GM23338 (cell line): Measurements from ENCODE around the gene ICAM5.

Experiments
- TF ChIP-seq, protein P1 (sequence below): IDR thresholded peaks from one replicate; pipeline ENCODE4 v1.6.1; 2018; ENCODE audit warnings: antibody characterized with exemption; ENCODE audit not compliant: unreplicated experiment
- TF ChIP-seq, protein P2 (sequence below), 2 experiments: fragments of 200-600 bp in 1 of 2; sonication (generic) in 1 of 2; conservative IDR thresholded peaks; 2 replicates each; pipeline versions ENCODE4 v1.5.1 to v1.6.1; 2016 to 2017; ENCODE audit warnings: antibody characterized with exemption in 2 of 2, low read depth in 2 of 2, mild to moderate bottlenecking in 2 of 2, moderate library complexity in 1 of 2

- TF ChIP-seq, protein P1, sequence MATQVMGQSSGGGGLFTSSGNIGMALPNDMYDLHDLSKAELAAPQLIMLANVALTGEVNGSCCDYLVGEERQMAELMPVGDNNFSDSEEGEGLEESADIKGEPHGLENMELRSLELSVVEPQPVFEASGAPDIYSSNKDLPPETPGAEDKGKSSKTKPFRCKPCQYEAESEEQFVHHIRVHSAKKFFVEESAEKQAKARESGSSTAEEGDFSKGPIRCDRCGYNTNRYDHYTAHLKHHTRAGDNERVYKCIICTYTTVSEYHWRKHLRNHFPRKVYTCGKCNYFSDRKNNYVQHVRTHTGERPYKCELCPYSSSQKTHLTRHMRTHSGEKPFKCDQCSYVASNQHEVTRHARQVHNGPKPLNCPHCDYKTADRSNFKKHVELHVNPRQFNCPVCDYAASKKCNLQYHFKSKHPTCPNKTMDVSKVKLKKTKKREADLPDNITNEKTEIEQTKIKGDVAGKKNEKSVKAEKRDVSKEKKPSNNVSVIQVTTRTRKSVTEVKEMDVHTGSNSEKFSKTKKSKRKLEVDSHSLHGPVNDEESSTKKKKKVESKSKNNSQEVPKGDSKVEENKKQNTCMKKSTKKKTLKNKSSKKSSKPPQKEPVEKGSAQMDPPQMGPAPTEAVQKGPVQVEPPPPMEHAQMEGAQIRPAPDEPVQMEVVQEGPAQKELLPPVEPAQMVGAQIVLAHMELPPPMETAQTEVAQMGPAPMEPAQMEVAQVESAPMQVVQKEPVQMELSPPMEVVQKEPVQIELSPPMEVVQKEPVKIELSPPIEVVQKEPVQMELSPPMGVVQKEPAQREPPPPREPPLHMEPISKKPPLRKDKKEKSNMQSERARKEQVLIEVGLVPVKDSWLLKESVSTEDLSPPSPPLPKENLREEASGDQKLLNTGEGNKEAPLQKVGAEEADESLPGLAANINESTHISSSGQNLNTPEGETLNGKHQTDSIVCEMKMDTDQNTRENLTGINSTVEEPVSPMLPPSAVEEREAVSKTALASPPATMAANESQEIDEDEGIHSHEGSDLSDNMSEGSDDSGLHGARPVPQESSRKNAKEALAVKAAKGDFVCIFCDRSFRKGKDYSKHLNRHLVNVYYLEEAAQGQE = no peak
- TF ChIP-seq, protein P2, sequence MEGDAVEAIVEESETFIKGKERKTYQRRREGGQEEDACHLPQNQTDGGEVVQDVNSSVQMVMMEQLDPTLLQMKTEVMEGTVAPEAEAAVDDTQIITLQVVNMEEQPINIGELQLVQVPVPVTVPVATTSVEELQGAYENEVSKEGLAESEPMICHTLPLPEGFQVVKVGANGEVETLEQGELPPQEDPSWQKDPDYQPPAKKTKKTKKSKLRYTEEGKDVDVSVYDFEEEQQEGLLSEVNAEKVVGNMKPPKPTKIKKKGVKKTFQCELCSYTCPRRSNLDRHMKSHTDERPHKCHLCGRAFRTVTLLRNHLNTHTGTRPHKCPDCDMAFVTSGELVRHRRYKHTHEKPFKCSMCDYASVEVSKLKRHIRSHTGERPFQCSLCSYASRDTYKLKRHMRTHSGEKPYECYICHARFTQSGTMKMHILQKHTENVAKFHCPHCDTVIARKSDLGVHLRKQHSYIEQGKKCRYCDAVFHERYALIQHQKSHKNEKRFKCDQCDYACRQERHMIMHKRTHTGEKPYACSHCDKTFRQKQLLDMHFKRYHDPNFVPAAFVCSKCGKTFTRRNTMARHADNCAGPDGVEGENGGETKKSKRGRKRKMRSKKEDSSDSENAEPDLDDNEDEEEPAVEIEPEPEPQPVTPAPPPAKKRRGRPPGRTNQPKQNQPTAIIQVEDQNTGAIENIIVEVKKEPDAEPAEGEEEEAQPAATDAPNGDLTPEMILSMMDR (conservative IDR thresholded peaks at IDR 0.05; ENCODE audit: low read depth in 2 of 2) = no peak
Observed at GRCh38 chr19:10306327-10306726, 16.6 kb downstream of the ICAM5 start.
